ENCODE results near the gene ITM2B. TPM values are rescaled to one million over a fixed set of nuclear protein-coding genes. Genes with fewer than 3 reads are reported as not detected.

The ITM2B gene
- total RNA-seq, 1 donor from 2014 or later = 244 TPM

DNA sequence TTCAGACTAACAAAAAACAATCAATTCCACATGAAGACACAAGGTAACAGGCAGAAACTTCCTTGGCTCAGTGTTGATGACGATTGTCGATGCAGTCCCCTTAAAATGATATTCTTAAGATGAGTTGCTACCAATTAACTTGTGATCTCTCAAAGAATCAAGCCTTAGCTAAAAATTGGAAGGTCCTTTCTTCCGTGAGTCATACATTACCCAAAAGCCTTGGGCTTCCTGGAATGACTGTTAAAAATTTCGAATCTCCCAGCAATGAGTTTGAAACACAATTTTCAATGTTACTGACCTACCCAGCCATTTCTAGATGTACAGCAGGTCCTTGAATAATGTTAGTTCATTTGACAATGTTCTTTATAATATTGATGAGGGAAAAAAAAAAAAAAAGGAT is 42.5 kb downstream of the ITM2B start:
- H3K4me1 Mint-ChIP-seq = no peaks in the 10 kb centered on the region
- no peak overlapping the region for H3K4me3 Mint-ChIP-seq
- no peak for DNase-seq (ENCODE audit: low spot score in 2 of 2, unreplicated experiment in 2 of 2)
- H3K9me3 Mint-ChIP-seq = no peaks in the 10 kb centered on the region
- TF ChIP-seq, protein P1, sequence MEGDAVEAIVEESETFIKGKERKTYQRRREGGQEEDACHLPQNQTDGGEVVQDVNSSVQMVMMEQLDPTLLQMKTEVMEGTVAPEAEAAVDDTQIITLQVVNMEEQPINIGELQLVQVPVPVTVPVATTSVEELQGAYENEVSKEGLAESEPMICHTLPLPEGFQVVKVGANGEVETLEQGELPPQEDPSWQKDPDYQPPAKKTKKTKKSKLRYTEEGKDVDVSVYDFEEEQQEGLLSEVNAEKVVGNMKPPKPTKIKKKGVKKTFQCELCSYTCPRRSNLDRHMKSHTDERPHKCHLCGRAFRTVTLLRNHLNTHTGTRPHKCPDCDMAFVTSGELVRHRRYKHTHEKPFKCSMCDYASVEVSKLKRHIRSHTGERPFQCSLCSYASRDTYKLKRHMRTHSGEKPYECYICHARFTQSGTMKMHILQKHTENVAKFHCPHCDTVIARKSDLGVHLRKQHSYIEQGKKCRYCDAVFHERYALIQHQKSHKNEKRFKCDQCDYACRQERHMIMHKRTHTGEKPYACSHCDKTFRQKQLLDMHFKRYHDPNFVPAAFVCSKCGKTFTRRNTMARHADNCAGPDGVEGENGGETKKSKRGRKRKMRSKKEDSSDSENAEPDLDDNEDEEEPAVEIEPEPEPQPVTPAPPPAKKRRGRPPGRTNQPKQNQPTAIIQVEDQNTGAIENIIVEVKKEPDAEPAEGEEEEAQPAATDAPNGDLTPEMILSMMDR (IDR thresholded peaks at IDR 0.05; ENCODE audit: unreplicated experiment) = no peak
- H3K36me3 Mint-ChIP-seq = peaks cover 2% of the 10 kb centered on the region
- no peak overlapping the region for H3K27ac Mint-ChIP-seq
- no peaks in the 10 kb centered on the region for H3K27me3 Mint-ChIP-seq (ENCODE audit: low read depth)

DNA sequence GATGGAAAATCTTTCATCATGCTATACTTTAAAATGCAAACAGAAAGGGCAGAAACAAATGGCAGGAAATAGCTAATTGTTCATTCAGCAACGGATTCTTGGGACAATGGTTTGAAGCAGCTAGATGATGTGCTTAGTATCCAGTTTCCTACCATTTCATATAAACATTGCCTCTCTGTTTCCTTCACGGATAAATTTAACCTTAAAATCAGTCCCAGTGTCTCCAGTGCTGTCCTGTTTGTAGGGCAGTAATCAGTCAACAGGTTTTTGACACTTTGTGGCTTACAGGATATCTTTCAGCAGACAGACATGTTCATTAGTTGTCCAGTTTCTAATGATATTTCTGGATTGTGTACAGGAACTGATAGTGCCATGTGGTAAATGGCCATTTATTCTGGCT is 45.8 kb downstream of the ITM2B start:
- no peak for DNase-seq (ENCODE audit: low spot score in 2 of 2, unreplicated experiment in 2 of 2)
- no peak overlapping the region for H3K27ac Mint-ChIP-seq
- peaks cover 2% of the 10 kb centered on the region for H3K36me3 Mint-ChIP-seq
- H3K4me3 Mint-ChIP-seq = no peak overlapping the region
- H3K4me1 Mint-ChIP-seq = peaks cover 12% of the 10 kb centered on the region
- peaks cover 4% of the 10 kb centered on the region for H3K9me3 Mint-ChIP-seq
- TF ChIP-seq, protein P1 (IDR thresholded peaks at IDR 0.05; ENCODE audit: unreplicated experiment) = no peak
- no peaks in the 10 kb centered on the region for H3K27me3 Mint-ChIP-seq (ENCODE audit: low read depth)

DNA sequence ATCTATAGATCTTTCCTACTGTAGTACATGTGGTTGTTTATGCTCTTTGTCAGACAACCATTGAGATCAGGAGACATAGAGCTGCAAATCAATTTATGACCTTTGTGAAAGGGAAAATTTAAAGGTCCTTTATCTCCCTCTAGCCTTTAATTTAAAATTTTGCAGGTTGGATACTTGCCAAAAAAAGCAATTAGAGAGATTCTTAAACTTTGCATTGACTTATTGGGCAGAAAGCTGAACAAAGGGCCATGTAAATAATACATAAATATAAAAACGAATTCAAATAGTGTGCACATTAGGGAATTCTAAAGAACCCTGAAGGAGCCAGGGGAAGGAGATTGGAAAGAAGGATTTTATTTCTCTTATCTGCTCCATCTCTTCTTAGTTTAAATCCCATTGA is 48.5 kb downstream of the ITM2B start:
- Mint-ChIP-seq H3K4me3 (no peak overlapping the region), H3K36me3 (peaks cover 2% of the 10 kb centered on the region), H3K9me3 (peaks cover 4% of the 10 kb centered on the region), H3K27me3 (ENCODE audit: low read depth) (no peaks in the 10 kb centered on the region), H3K27ac (peak overlapping the region; percentile 28), H3K4me1 (peaks cover 12% of the 10 kb centered on the region)
- TF ChIP-seq, protein P1 (IDR thresholded peaks at IDR 0.05; ENCODE audit: unreplicated experiment) = no peak
- no peak for DNase-seq (ENCODE audit: low spot score in 2 of 2, unreplicated experiment in 2 of 2)

DNA sequence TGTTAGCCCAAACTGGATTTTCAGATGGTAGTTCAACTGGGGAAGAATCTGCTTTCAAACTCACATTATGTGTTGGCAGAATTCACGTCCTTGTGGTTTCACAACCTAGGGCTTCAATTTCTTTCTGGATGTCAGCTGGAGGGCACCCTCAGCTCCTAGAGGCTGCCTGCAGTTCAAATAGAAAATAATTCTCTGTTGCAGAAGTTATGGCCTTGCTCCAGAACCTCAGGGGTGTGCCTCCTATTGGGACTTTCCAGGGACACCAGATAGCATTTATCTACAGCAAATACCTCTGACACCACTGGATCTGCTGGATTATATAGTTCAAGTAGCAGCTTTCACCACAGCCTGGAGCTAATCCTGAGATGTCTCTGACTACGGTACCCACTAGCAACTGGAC is 58.7 kb downstream of the ITM2B start:
- Mint-ChIP-seq H3K4me1 (peaks cover 12% of the 10 kb centered on the region), H3K4me3 (no peak overlapping the region), H3K27ac (no peak overlapping the region), H3K36me3 (no peaks in the 10 kb centered on the region), H3K9me3 (no peaks in the 10 kb centered on the region), H3K27me3 (ENCODE audit: low read depth) (peaks cover 20% of the 10 kb centered on the region)
- TF ChIP-seq, protein P1 (IDR thresholded peaks at IDR 0.05; ENCODE audit: unreplicated experiment) = no peak
- DNase-seq (ENCODE audit: low spot score in 2 of 2, unreplicated experiment in 2 of 2) = no peak

DNA sequence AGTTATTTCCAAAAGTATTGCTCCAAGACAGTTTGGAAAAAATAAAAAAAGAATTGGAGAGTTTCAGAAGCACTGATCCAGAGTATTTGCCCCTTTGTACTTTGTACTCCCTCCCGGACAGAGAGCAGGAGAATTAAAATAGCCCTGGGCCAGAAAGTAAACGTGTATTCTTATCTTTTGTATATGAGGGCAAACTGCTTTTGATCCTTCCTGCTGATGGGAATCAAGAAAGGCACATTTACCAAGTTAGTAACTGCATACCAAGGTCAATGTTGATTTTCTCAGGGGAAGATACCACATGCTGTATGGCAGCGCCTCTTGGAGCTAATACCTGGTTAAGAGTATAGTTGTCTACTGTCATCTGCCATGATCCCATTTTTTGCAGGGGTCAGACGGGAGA is 59.6 kb downstream of the ITM2B start:
- H3K27ac Mint-ChIP-seq = no peak overlapping the region
- H3K9me3 Mint-ChIP-seq = no peaks in the 10 kb centered on the region
- TF ChIP-seq, protein P1 (IDR thresholded peaks at IDR 0.05; ENCODE audit: unreplicated experiment) = no peak
- no peak overlapping the region for H3K4me3 Mint-ChIP-seq
- H3K36me3 Mint-ChIP-seq = no peaks in the 10 kb centered on the region
- DNase-seq (ENCODE audit: low spot score in 2 of 2, unreplicated experiment in 2 of 2) = no peak
- H3K4me1 Mint-ChIP-seq = peaks cover 12% of the 10 kb centered on the region
- peaks cover 19% of the 10 kb centered on the region for H3K27me3 Mint-ChIP-seq (ENCODE audit: low read depth)

DNA sequence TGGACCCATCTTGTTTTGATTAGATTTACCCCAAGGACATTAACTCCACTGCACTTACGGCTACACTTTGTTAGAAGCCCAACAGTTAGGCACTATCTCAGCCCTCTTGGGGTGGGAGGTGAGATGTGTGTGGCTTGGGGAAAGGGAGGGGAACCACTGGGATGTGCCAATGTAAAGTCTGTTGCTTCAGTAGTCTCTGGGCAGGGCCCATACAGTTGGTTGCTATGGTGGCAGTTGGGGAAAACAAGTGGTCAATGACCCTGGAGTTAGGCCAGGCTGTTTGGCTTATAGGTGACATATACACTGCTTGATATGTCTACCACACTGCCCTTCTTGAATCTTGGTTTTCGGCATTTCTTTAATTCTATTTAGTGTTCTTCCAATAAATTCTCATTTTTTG is 61.6 kb downstream of the ITM2B start:
- DNase-seq (ENCODE audit: low spot score in 2 of 2, unreplicated experiment in 2 of 2) = no peak
- Mint-ChIP-seq H3K9me3 (no peaks in the 10 kb centered on the region), H3K4me1 (peaks cover 12% of the 10 kb centered on the region), H3K36me3 (no peaks in the 10 kb centered on the region), H3K27ac (no peak overlapping the region), H3K27me3 (ENCODE audit: low read depth) (peaks cover 7% of the 10 kb centered on the region), H3K4me3 (no peak overlapping the region)
- TF ChIP-seq, protein P1 (IDR thresholded peaks at IDR 0.05; ENCODE audit: unreplicated experiment) = no peak
